ENCODE results near the gene KIF2C.

GRCh38 chr1:44735992-44736391 lies 3.6 kb upstream of the KIF2C start:
- TF ChIP-seq CTCF (IDR thresholded peaks at IDR 0.05): no peak
- no peak for TF ChIP-seq POLR2AphosphoS5 (IDR thresholded peaks at IDR 0.05; ENCODE audit: low read depth, low read length)

All from Panc1 (cell line).